SK-MEL-5 (cell line): ENCODE measurements around the gene AGPAT2. TPM values are rescaled to one million over a fixed set of nuclear protein-coding genes. Genes with fewer than 3 reads are reported as not detected.
"Not testable (repeated sequence)": the region's sequence is repeated elsewhere in the genome, so short reads cannot be mapped to it uniquely, and the experiment has no call there.

Experiments
- DNase-seq: peaks from one replicate; pipeline ENCODE4 v3.0.0-alpha.2; 2016; ENCODE audit warnings: low read depth, low spot score
- in situ Hi-C: cut with HindIII; loops from 2 replicates; pipeline ENCODE4 v1.10.0; 2016; ENCODE audit warnings: low sequenced_read_pairs, high pct_unique_total_duplicates, low pct_unique_long_range_greater_than_20kb
- total RNA-seq: library from RNA; depleted of rRNA; stranded (reverse); fragments of >200 nt; shearing (Covaris generic); gene quantifications from 2 replicates; pipeline ENCODE4 v1.2.3, GENCODE V29; 2014

Gene AGPAT2
- total RNA-seq, 1 experiment from 2014 or later, result 52.3 TPM

- in situ Hi-C loops, result no loop called here
- no peak for DNase-seq
Measured at GRCh38 chr9:136709454-136710109, 22.3 kb upstream of the AGPAT2 start.

DNA sequence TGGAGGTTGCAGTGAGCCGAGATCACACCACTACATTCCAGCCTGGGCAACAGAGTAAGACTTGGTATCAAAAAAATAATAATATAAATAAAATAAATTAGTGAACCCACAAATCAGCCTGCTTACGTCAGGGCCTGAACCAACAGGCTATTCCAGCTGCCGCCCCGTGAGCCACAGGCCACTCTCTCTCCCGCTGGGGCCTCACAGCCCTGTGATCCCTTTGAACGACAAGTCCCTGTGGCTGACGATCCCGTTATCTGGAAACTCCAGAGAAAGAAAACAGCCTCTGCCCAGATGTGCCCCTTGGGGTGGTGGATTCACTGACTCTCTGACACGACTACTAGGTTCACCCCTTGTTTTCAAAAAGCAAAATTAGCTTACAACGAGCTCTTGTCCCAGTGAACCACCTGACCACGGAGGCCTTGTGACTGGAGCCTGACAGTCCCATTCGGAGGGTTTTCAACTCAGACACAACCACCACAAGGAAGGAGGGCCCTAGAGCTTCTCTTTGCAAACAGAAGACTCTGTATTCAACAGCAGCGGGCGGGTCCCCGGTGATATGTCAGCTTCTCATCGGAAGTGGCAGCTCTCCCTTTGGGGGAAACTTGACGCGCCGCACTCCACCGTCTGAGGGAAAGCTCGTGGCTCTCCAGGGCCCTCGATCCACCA, 20.7 kb upstream of the AGPAT2 start:
- in situ Hi-C loops, result no loop called here
- DNase-seq, result peak; percentile 88

GRCh38 chr9:136707011-136707410, 19.8 kb upstream of the AGPAT2 start:
- no peak for DNase-seq
- in situ Hi-C loops, result no loop called here

- DNase-seq, result no peak
- in situ Hi-C loops, result no loop called here
Measured at GRCh38 chr9:136705564-136705963, 18.3 kb upstream of the AGPAT2 start.

- DNase-seq, in situ Hi-C loops: not testable (repeated sequence)
Measured at GRCh38 chr9:136704741-136705140, 17.5 kb upstream of the AGPAT2 start.

GRCh38 chr9:136703276-136703860, 16.1 kb upstream of the AGPAT2 start:
- no peak for DNase-seq
- in situ Hi-C loops, result no loop called here

- in situ Hi-C loops, result no loop called here
- no peak for DNase-seq
Measured at GRCh38 chr9:136701668-136702053, 14.4 kb upstream of the AGPAT2 start.

- DNase-seq, result no peak
- in situ Hi-C loops, result no loop called here
Measured at GRCh38 chr9:136700959-136701667, 13.9 kb upstream of the AGPAT2 start.

GRCh38 chr9:136700304-136700703, 13.0 kb upstream of the AGPAT2 start:
- in situ Hi-C loops, result no loop called here
- DNase-seq, result no peak

GRCh38 chr9:136698635-136699246, 11.5 kb upstream of the AGPAT2 start:
- DNase-seq, result no peak
- in situ Hi-C loops, result no loop called here

DNA sequence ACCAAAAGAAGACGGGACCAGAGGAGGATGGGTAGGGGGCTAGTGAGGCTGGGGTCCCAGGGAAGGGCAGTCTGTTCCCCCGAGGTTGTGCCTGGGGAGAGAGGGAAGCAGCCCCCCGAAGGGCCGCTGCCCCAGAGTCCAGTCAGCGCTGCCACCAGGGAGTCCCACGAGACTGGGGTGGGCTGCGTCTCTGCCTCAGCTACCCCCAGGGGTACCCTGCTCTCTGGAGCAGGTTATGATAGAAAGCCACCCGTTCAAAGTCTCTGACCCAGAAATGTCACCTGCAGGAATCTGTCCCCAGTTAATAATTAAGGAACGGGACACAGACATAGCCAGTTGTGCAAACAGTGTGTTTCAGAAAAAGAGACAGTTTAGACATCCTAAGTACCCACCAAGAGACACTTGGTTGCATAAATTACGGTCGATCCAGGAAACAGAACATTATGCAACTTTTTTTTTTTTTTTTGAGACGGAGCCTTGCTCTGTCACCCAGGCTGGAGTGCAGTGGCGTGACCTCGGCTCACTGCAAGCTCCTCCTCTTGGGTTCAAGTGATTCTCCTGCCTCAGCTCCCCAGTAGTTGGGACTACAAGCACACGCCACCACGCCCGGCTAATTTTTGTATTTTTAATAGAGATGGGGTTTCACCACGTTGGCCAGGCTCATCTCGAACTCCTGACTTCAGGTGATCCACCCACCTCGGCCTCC, 10.7 kb upstream of the AGPAT2 start:
- in situ Hi-C loops, result no loop called here
- no peak for DNase-seq

DNA sequence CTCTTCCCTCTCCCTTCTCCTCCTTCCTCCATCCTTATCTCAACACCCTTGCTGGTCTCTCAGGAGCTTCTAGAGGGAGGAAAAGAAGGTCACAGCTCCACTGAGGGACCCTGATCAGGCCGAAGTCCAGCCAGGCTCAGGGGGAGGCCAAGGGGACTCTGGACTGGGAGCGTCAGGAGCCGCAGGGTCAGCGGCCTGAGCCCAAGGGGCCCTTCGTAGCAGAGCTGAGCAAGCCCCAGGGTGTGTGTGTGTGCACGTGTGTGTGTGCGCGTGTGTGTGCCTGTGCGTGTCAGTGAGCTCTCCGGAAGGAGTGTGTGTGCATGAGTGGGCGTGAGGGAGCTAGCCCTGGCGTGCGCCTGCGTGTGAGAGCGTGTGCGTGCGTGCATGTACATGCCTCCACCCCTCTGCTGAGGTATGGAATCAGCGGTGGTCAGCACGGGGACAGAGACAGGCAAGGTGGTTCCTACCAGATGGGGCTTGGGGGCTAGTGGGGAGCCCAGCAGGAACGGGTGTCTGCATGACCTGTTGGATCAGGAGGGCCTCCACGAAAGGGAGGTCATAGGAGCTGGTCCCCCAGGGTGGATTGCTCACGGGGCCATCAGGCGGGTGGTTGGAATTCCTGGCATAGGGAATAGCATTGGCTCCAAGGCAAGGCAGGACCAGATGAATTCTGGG, 10.0 kb upstream of the AGPAT2 start:
- peak; percentile 51 for DNase-seq
- in situ Hi-C loops, result no loop called here

- in situ Hi-C loops, result no loop called here
Measured at GRCh38 chr9:136696502-136696901, 9.2 kb upstream of the AGPAT2 start.

GRCh38 chr9:136695955-136696354, 8.7 kb upstream of the AGPAT2 start:
- in situ Hi-C loops, result no loop called here
- no peak for DNase-seq

More at GRCh38 chr9:136696502-136696901, 9.2 kb upstream of the AGPAT2 start:
- DNase-seq, result no peak

DNA sequence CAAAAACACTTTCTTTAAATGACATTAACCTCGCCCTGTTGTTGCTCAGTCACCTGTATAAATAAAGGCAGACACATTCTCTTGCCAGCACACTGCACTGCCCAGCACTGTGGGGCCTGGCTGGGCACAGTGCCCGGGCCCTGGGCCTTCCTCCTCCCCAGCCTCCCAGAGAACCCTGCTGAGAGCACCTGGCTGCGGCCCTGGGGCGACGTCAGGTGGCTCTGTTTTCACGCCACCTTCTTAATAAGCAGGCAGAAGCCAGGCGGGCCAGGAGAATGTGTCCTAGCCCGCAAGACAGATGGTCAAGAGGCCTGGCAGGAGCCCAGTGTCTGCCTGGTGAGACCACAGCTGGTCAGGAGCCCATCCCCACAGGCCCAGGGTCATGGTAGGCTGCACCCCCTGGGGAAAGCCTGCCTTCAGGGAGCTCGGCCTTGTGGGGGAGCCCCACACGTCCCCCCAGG, 8.2 kb upstream of the AGPAT2 start:
- in situ Hi-C loops, result no loop called here
- no peak for DNase-seq

DNA sequence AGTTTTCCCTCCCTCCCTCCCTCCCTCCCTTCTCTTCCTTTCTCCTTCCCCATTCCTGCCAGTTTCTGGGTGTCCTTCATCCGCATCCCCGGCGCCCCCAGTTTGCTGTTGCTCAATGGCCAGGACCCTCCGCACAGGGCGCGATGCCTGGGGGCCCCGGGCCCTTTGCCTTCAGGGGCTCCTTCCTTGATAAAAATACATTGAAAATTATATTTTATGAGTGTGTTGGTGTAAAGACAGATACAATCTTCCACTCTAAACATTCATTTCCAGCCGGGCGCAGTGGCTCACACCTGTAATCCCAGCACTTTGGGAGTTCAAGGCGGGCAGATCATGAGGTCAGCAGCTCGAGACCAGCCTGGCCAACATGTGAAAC, 7.6 kb upstream of the AGPAT2 start:
- no peak for DNase-seq
- in situ Hi-C loops, result no loop called here
